GM10266 (cell line): ENCODE measurements around the gene CDC42EP5.

Experiments
- DNase-seq: peaks from one replicate; pipeline ENCODE4 v3.0.0; 2012; ENCODE audit errors: extremely low spot score
- CTCF ChIP-seq: IDR thresholded peaks from 2 replicates; pipeline ENCODE4 v1.5.1; 2012; ENCODE audit warnings: mild to moderate bottlenecking, low read depth; ENCODE audit not compliant: control insufficient read depth, insufficient read depth; ENCODE audit errors: missing control alignments

CDC42EP5 gene

DNA sequence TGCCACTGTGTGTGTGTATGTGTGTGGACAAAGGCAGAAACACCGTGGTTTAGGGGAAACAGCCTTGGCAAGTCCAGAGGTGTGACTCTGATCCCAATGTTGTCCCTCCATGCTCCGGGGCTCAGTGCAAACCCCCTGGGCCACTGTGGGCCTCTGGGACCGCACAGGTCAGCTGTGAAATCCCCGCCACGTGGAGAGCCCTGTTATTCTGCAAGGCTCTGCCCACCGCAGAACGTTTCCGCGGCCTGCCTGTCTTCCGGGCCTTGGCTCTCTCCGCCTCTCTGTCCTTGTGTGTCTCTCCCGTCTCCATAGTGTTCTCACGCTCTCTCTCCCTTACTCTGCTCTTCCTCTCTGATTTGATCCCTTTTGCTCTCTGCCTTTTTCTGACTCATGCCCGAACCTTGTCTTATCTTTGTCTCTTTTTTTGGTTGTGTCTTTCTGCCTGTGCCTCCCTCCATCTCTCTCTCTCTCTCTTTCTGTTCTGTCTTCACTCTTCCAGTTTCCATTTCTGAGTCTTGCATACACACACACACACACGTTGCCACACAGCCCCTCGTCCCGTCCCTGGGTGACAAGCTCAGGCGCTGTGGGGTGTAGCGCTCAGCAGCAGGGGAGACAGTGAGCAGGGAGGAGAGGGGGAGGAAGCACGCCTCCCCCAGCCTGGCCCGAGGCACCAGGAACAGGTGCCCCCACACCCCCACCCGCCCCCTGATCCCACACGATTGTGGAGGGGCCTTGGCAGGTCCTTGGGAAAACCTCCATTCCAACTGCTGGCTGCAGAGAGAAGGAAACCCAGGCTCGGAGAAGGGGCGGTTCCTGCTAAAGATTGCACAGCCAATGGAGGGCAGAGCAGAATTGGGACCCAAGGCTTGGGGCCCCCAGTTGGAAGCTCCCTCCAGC, 54.8 kb downstream of the CDC42EP5 start:
- TF ChIP-seq CTCF = no peak
- peak; percentile 83 for DNase-seq

DNA sequence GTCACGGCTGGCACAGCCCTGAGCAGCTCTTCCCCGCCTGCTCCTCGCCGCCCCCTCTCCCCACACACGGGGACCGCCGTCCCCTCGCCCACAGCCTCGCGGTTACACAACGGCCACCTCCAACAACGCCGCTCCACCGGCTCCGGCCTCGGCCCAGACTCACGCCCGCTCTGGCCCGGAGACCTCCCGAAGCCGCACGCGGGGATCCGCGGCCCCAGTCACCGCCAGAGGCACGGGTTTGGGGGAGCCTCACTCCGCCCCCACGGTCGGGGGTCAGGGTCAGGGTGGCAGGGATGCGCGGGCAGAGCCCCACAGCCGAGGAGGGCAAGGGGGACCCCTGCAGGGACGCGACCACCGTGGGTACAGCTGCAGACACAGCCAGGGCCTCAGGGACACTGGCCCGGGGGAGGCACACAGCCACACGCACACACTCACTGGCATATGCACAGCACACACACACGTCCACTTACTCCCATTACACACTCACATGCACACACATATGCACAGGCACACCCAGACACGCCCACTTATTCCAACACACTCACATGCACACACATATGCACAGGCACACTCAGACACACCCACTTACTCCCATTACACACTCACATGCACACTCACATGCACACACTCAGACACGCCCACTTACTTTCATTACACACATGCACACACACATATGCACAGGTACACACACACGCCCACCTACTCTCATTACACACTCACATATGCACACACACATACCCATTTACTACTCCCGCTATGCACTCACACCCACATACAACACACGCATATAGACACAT, 56.2 kb downstream of the CDC42EP5 start:
- peak; percentile 25 for DNase-seq
- no peak for TF ChIP-seq CTCF

DNA sequence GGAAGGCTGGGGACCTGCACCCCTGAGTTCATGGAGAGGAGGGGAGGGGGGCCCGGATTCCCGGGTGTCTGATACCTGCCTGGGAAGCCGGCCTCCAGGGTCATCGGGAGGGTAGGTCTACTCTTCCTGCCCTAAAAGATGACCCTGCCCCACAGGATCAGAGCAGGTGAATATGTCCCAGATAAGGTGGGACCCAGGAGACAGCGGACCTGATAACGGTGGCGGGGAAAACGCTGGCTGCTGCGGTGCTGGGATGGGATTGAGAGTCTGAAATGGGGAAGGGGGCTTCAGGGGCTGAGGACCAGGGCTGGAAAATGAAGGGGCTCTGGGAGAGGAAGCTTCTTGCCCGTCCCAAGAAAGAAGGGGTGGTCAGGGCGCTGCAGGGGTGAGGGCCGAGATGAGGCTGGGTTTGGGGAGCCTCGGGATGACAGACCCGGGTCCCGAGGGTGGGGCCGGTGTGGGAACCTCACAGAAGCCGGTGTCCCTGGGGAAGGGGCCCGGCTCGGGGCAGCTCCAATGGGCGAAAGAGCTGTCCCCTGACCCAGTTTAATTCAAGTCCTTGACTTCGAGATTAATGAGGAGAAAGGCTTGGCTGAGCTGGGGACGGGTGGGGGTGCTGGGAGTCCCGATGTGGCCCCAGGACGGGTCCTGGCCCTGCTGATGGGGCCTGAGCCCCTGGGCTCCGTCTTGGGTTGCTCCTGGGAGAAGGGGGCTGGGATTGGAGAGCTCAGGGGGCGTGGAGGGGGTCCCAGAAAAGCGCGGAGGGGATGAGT, 57.0 kb downstream of the CDC42EP5 start:
- peak; percentile 53 for DNase-seq
- TF ChIP-seq CTCF = no peak

DNA sequence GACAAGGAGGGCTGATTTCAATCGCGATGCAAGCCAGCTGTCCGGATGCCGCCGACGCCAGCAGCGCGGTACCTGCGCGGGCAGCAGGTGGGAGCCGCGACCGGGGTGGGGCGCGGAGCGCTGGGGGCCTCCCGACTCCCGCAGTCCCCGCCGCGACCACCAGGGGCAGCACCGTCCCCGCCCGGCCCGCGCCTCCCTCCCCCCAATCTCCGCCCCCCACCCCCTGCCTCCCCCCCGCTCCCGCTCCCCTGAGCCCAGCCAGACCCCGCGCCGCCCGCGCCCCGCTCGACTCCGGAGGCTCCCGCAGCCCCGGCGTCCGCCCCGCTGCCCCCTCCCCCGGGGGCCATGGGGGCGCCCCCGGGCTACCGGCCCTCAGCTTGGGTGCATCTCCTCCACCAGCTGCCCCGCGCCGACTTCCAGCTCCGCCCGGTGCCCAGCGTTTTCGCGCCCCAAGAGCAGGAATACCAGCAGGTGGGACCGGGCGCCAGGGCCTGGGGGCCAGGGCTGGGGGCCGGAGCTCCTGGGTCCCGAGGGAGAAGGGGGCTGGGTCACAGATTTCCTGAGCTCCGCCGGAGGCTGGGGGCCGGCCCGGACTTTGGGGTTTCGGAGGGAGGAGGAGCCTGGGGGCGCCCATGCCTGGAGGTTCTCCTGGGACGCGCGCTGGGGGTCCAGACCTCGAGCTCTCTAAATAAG, 57.7 kb downstream of the CDC42EP5 start, which contains the start of gene TTYH1:
TTYH1 (plus strand) TSS at position 257 of the 693 bp plus-strand sequence; CDS start at position 346, 89 bp downstream.
- TF ChIP-seq CTCF = peak; percentile 34
- peak; percentile 83 for DNase-seq
